H54 (cell line): ENCODE results near the gene PDHB.
A peak's percentile ranks its signal among the peaks of the same experiment; 100 is the strongest.

Experiments
- DNase-seq: peaks from one replicate; pipeline ENCODE4 v3.0.0; 2011; ENCODE audit warnings: low spot score, mixed read lengths; ENCODE audit not compliant: insufficient read length
- FAIRE-seq: peaks from 3 replicates; lab custom pipeline; 2011; peaks lifted over from hg19 to GRCh38; lab: Jason Lieb, UNC
- POLR2A ChIP-seq: IDR thresholded peaks from 2 replicates; pipeline ENCODE4 v1.6.1; 2011; ENCODE audit warnings: low read depth, mild to moderate bottlenecking, low read length

The PDHB gene

DNA sequence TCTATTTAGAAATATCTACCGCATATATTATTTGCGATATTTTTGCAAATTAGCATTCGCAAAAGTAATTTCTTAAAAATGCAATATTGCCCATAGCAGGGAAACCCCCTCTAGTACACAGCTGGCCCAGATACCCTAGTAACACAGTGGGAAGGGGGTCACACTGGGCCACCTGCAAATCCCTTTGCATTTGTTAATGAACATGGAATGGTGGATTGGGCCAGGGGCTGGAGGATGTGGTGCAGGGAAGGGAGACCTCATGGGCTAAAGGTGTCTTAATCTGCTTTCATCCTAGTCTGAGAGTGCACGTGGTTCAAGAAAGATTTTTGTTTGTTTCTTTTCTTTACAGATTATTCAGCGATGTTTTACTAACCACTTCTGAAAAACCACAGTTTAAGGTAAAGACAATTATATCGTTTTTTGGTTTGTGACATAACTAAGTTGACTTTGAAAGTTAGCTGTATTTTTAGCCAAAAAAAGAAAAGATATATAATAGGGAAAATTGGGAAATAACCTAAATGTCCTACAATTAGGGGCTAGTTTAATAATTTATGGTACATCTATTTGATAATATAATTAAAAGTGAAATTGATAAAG lies 30.0 kb downstream of the PDHB start:
- DNase-seq, result no peak
- FAIRE-seq, result no peak

DNA sequence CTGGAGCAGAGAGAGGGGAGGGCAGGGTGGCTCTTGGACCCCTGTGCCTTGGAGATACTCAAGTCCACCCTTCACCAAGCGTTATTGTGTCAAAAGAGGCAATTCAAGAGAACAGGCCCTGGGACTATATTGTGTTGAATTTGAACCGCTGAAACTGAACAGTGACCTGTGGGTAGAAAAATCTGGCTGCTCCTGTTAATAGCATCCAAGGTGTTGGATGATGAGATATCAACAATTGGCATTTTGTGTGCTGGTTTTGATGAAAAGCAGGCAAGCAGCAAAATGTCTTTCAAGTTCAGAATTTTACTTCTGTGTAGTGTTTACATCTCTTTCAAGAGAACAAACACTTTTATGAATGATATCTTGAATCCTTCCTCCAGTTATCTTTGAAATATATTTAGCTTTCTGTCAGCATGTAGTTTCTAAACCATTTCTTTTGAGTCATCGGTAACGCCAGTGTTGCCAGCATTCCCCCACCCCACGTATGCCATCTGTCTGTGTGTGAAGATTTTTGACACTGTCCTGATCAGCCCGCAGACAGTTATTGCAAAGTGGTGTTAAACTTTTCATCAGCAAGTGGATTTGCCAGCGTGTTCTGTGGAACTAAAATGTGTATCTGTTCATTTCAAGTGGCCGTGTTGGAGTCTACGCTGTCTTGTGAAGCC lies 34.8 kb downstream of the PDHB start:
- no peak for FAIRE-seq
- DNase-seq, result no peak
- no peak for TF ChIP-seq POLR2A

More for the DNA sequence above, 30.0 kb downstream of the PDHB start:
- no peak for TF ChIP-seq POLR2A

DNA sequence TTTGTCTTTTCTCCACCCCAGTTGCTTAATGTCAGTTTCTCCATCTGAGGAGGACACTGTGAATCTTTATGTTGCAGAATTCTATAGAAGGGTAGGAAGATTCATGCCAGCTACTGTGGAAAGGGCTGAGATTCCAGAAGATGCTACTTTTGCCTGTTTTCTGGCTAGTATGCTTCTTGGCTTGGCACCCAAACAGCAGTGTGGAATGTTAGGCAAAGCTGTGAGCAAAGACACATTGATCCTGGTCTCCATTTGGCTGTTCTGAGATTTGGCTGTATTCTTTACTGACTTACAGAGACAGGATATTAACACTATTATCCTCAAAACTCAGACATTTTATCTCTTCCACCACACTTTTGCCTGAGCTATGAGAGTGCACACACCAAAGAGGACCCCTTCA lies 39.3 kb downstream of the PDHB start:
- DNase-seq (no peak), FAIRE-seq (no peak)
- TF ChIP-seq POLR2A, result no peak

GRCh38 chr3:58392181-58392580 lies 41.5 kb downstream of the PDHB start:
- no peak for FAIRE-seq
- no peak for TF ChIP-seq POLR2A
- DNase-seq, result no peak

DNA sequence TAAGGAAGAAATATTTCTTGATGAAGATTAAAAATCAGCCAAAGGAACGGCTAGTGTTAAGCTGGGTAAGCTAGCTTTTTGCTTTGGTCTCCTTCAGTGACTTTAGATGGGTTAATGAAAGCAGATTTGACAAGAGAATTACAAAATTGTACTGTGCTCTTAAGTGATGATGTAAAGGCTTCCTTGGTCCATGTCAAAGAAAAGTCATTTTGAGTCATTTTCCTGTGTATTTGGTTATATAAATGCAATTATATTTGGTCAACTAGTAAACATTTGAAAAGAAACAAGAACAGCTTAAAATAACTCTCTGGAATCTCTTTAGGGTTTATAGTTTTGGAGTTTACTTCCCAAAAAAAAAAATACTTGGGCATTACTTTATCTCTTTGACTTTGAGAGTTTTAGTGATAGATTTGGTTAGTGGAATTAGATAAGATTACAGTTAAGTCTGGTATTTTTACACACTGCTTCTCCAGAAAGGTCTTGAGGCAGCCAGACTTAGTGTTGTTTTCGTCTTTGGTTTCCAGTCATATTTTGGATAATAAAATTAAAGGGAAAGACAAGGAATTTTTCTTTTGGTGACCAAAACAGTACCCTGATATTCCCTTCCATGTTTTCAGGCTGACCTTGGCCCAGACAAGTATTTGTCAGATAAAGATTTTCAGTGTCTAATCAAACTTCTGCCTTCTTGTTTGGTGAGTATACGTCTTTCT lies 42.3 kb downstream of the PDHB start:
- FAIRE-seq (no peak), DNase-seq (no peak)
- no peak for TF ChIP-seq POLR2A

DNA sequence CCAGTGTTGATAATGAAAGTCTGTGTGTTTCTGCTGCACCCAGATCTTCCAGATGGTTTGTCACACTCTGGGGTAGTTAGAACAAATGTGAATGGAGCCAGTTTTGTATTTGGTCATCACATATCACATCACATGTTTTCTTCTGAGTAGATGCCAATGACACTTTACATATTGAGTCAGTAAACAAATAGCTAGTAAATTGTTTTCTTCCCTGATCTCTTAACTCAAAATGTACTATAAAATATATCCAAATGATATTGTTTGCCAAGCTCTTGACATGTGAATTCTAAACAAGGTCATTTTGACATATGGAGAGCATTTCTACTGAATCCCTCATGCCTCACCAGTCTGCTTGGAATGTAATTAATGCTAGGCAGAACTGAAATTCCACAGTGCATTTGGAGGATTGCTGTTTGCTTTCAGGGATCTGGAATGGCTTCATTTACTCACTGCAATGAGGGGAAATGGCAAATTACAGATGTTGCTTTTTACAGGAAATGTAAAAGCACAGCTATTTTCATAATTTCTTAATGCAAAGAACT lies 45.0 kb downstream of the PDHB start:
- FAIRE-seq (no peak), DNase-seq (no peak)
- no peak for TF ChIP-seq POLR2A

GRCh38 chr3:58387650-58388546 lies 45.7 kb downstream of the PDHB start:
- no peak for TF ChIP-seq POLR2A
- DNase-seq, result no peak
- FAIRE-seq, result no peak

DNA sequence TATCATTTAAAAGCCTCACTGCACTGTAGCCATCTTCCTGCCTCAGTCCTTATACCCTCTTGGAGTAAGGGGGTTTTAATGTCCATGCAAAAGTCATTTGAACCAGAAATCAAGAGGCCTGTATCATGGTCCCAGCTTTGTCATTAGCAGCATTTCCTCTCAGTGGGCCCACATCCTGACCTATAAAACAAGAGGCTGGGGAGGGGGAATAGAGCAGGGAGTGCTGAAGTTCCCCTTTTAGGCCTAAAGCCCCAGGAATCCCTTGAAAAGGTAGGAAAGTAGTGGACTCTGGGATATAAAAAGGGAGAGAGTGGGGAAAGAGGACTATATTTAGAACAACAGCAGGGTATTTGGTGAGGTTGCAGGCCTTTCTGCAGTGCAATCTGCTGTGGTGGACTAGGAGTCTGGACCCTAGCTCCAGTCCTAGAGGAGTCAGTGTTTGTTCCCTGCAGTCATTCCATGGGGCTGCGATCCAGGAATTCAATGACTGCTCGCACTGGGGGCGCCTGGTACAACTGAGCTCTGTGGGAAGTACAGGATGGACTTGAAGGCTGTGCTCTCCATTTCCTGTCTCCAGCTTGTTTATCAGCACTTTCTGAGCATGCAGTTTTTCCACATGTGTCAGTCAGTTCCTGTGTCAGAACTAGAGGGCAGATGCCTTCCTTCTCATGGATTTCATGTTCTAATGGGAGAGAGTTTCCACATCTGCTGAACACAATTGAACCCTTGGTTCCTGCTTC lies 46.8 kb downstream of the PDHB start:
- no peak for FAIRE-seq
- TF ChIP-seq POLR2A, result no peak
- DNase-seq, result no peak

DNA sequence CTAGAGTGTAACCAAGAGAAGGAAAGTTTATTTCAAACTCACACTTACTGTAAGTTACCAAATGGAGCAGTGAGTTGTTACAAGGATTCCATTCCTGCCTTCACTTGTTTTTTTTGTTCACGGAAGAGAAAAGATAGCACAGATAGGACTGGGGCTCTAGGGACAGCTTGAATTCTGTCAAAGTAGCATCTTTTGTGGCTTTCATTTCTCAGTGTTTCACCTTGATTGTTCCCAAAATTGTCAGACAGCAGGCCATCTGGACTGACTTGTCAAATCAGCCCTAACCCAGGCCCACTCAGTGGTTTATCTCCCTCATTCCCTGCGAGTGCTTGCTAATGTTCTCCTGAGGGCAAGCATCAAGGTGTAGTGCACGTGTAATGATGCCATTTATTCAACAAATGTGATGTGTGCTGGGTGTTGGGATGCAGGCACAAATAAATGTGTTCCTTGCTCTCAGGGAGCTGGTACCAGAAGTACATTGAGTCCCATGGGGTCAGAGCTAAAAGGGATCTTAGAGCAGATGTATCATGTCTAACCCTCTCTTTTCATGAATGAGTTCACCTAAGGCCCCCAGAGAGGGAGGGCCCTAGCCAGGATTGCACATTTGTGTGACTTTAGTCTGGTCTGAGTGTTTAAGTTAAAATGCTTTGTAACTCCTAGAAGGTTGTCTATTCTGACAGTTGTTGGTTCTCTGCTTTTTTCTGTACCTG lies 49.1 kb downstream of the PDHB start:
- no peak for FAIRE-seq
- TF ChIP-seq POLR2A, result no peak
- DNase-seq, result no peak

DNA sequence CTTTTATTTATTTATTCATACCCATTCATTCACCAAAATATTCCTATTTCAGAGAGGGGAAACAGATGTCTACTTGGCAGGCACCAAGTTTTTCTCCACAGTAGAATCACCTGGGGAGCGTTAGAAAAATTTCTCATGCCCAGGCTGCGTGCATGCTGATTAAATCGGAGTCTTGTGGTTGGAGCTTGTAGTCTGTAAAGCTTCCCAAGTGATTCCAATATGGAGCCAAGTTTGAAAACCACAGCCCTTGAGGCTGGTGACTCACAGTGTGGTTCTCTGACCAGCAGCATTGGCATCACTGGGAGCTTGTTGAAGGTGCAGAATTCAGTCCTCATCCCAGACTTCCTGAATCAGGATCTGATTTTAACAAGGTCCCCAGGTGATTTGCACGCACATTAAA lies 49.7 kb downstream of the PDHB start:
- FAIRE-seq, result peak; percentile 91
- no peak for TF ChIP-seq POLR2A
- peak; percentile 63 for DNase-seq

DNA sequence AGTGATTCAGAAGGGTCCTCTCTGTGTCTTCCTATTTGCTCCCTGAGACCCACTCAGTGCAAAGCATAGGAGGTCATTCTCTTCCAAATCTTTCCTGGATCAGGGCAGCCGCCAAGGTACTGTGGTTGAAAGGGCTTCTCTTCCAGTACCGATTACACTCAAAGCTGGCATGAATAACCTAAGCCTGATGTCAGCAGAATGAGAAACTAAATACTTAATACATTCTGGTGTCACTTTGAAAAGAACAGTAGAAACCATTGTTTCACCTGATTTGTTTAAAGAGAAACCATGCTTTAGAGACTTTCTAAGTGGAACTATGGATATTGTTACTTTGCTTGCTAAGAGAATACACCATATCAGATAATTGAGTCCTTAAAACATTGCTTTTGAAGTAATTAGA lies 50.2 kb downstream of the PDHB start:
- FAIRE-seq (no peak), DNase-seq (no peak)
- no peak for TF ChIP-seq POLR2A

DNA sequence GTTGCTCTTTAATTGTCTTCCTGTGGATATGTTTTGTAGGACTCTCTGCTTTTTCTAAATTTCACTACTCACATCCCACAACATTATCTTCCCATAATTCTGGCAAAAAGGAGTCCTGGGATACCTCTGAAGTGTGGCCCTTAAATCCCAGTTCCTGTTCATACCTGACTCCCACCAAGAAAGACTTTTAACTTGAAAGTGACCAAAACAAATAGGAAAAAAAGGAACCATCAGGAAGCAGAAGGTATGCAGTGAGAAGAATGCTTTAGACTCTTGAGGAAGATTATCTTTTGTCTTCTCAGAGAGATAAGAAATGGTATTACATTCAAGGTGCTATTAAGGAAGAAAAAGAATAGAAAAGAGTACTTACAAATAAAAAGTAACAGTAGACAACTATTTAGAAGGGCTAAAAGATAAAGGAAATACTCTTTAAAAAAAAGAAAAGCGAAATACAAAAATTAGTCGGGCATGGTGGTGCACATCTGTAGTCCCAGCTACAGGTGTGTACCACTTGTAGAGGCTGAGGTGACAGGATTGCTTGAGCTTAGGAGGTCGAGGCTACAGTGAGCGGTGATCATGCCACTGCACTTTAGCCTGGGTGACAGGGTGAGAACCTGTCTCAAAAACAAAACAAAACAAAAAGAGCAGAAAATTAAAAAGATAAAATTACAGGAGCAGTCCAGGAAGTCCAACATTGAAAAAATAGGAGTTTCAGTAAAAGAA lies 54.1 kb downstream of the PDHB start:
- TF ChIP-seq POLR2A, result no peak
- no peak for FAIRE-seq
- no peak for DNase-seq
